OCI-M2 (cell line): ENCODE data around the gene OR10H1.
"Not testable (repeated sequence)": the region's sequence is repeated elsewhere in the genome, so short reads cannot be mapped to it uniquely, and the experiment has no call there.

Source experiments
- DNase-seq: peaks from one replicate; lab custom pipeline; 2025; ENCODE audit not compliant: unreplicated experiment; lab: John Stamatoyannopoulos, UW

The OR10H1 gene

GRCh38 chr19:15775249-15775648, 40.2 kb downstream of the OR10H1 start:
- DNase-seq: no peak

DNA sequence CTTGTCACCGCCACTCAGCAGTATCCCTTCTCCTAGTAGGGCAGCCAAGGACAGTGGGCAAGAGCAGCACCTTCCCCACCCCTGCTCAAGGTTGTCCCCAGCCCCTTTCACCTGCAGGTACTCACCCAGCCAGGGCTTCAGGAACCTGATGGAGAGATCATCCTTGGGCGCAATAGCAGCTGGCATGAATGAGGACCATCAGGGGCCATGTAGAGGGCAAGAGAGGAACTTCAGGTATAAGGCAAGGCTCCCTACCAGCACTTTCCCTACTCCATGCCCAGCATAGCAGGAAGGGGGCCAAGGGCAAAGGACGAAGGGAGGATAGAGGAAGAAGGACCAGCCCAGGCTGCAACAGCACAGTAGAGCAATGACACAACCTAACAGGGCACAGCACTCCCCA, 41.3 kb downstream of the OR10H1 start:
- DNase-seq: not testable (repeated sequence)

- no peak for DNase-seq
Observed at GRCh38 chr19:15769586-15769985, 45.9 kb downstream of the OR10H1 start.

GRCh38 chr19:15759962-15760565, 55.4 kb downstream of the OR10H1 start:
- DNase-seq: no peak

DNA sequence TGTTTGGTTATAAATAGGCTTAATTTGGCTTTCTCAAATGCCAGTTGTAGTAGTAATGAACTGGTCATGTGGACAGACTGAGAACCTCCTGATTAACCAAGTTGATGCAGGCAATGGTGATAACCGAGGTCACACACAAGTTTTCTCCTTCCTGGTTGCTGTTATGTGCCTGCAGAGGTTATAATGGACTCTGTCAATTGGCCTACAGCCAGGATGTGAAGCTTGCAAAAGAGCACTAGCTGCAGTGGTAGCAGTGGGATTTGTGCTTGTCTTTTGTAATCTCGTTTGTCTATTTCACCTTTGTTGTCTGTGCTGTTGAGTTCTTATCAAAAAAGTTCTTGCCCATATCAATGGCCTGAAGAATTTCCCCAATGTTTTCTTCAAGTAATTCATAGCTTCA, 57.1 kb downstream of the OR10H1 start:
- no peak for DNase-seq
